ENCODE measurements around the gene OR2V1.
"Not testable (repeated sequence)": the region's sequence is repeated elsewhere in the genome, so short reads cannot be mapped to it uniquely, and the experiment has no call there.

Gene OR2V1

GRCh38 chr5:181127907-181128626, 2.9 kb downstream of the OR2V1 start:
- no peak for DNase-seq

GRCh38 chr5:181127456-181127855, 3.5 kb downstream of the OR2V1 start:
- no peak for DNase-seq

- no peak for DNase-seq
These were observed 4.1 kb downstream of the OR2V1 start for GRCh38 chr5:181126841-181127240.

GRCh38 chr5:181124526-181124925, 6.4 kb downstream of the OR2V1 start:
- no peak for DNase-seq

GRCh38 chr5:181121675-181122561, 9.1 kb downstream of the OR2V1 start:
- no peak for DNase-seq

- no peak for DNase-seq
These were observed 10.2 kb downstream of the OR2V1 start for GRCh38 chr5:181120761-181121160.

GRCh38 chr5:181120306-181120705, 10.7 kb downstream of the OR2V1 start:
- no peak for DNase-seq

- no peak for DNase-seq
These were observed 11.9 kb downstream of the OR2V1 start for GRCh38 chr5:181119105-181119504.

- no peak for DNase-seq
These were observed 12.6 kb downstream of the OR2V1 start for GRCh38 chr5:181118369-181118768.

- no peak for DNase-seq
These were observed 15.9 kb downstream of the OR2V1 start for GRCh38 chr5:181114844-181115778.

GRCh38 chr5:181114284-181114843, 16.6 kb downstream of the OR2V1 start:
- DNase-seq: no peak

- DNase-seq: not testable (repeated sequence)
These were observed 17.4 kb downstream of the OR2V1 start for GRCh38 chr5:181113572-181113971.

- no peak for DNase-seq
These were observed 18.5 kb downstream of the OR2V1 start for GRCh38 chr5:181112476-181112875.

GRCh38 chr5:181111010-181111409, 20.0 kb downstream of the OR2V1 start:
- no peak for DNase-seq

GRCh38 chr5:181109489-181110013, 21.4 kb downstream of the OR2V1 start:
- DNase-seq: no peak

GRCh38 chr5:181108578-181109165, 22.3 kb downstream of the OR2V1 start:
- no peak for DNase-seq

GRCh38 chr5:181107699-181108098, 23.3 kb downstream of the OR2V1 start:
- no peak for DNase-seq

- no peak for DNase-seq
These were observed 25.5 kb downstream of the OR2V1 start for GRCh38 chr5:181105391-181106025.

GRCh38 chr5:181104606-181105390, 26.2 kb downstream of the OR2V1 start:
- not testable (repeated sequence) for DNase-seq

- DNase-seq: not testable (repeated sequence)
These were observed 26.8 kb downstream of the OR2V1 start for GRCh38 chr5:181104259-181104568.

Data from cerebellar nuclear complex (tissue), 1 donor.